ENCODE measurements around the gene IL17A. TPM values are rescaled to one million over a fixed set of nuclear protein-coding genes. Genes with fewer than 3 reads are reported as not detected.

The IL17A gene
- total RNA-seq, 1 experiment from 2014 or later: not detected

GRCh38 chr6:52149949-52150348 lies 36.2 kb upstream of the IL17A start:
- ChIA-PET CTCF (no interaction called here), POLR2A (no interaction called here)
- DNase-seq (ENCODE audit: low read depth, low spot score) (no peak), ATAC-seq (no peak)
- Histone ChIP-seq H3K4me3 (ENCODE audit: low read depth in 2 of 2, low read length in 2 of 2) (no peak overlapping the region), H3K36me3 (ENCODE audit: control insufficient read depth, insufficient read depth, low read length) (no peaks in the 10 kb centered on the region), H3K27ac (ENCODE audit: low read length) (no peak overlapping the region), H3K9me3 (ENCODE audit: control insufficient read depth, insufficient read depth, low read depth, low read length) (no peaks in the 10 kb centered on the region), H3K27me3 (ENCODE audit: control insufficient read depth, insufficient read depth, low read length) (peaks cover 4% of the 10 kb centered on the region; the same call in 1 of the 2 replicates), H3K4me1 (ENCODE audit: control insufficient read depth, insufficient read depth, low read length) (no peaks in the 10 kb centered on the region)
- in situ Hi-C loops (cut with HindIII; ENCODE audit: low pct_unique_long_range_greater_than_20kb, low sequenced_read_pairs): no loop called here
- intact Hi-C loops (cut with micrococcal nuclease; ENCODE audit: unreplicated experiment): no loop called here
- TF ChIP-seq REST (IDR thresholded peaks at IDR 0.05; ENCODE audit: insufficient read depth in 1 of 2, low read depth in 2 of 2, low read length in 1 of 2) (no peak), CTCF (IDR thresholded peaks at IDR 0.05) (no peak), POLR2AphosphoS5 (IDR thresholded peaks at IDR 0.05; ENCODE audit: low read depth, low read length) (no peak), TCF7L2 (IDR thresholded peaks at IDR 0.05; ENCODE audit: low read depth, low read length) (no peak), SIN3A (IDR thresholded peaks at IDR 0.05; ENCODE audit: borderline replicate concordance, insufficient read depth, low read depth, low read length) (no peak)
- BruUV-seq (replicated peaks): no TSS peak

GRCh38 chr6:52152070-52152423 lies 34.1 kb upstream of the IL17A start:
- no peak for DNase-seq (ENCODE audit: low read depth, low spot score)
- Histone ChIP-seq H3K4me1 (ENCODE audit: control insufficient read depth, insufficient read depth, low read length) (no peaks in the 10 kb centered on the region), H3K4me3 (ENCODE audit: low read depth in 2 of 2, low read length in 2 of 2) (no peak overlapping the region), H3K27ac (ENCODE audit: low read length) (no peak overlapping the region), H3K36me3 (ENCODE audit: control insufficient read depth, insufficient read depth, low read length) (no peaks in the 10 kb centered on the region), H3K27me3 (ENCODE audit: control insufficient read depth, insufficient read depth, low read length) (peaks cover 4% of the 10 kb centered on the region; the same call in 1 of the 2 replicates), H3K9me3 (ENCODE audit: control insufficient read depth, insufficient read depth, low read depth, low read length) (no peaks in the 10 kb centered on the region)
- TF ChIP-seq TCF7L2 (IDR thresholded peaks at IDR 0.05; ENCODE audit: low read depth, low read length) (no peak), CTCF (IDR thresholded peaks at IDR 0.05) (no peak), REST (IDR thresholded peaks at IDR 0.05; ENCODE audit: insufficient read depth in 1 of 2, low read depth in 2 of 2, low read length in 1 of 2) (no peak), SIN3A (IDR thresholded peaks at IDR 0.05; ENCODE audit: borderline replicate concordance, insufficient read depth, low read depth, low read length) (no peak), POLR2AphosphoS5 (IDR thresholded peaks at IDR 0.05; ENCODE audit: low read depth, low read length) (no peak)
- intact Hi-C loops (cut with micrococcal nuclease; ENCODE audit: unreplicated experiment): no loop called here
- no peak for ATAC-seq
- in situ Hi-C loops (cut with HindIII; ENCODE audit: low pct_unique_long_range_greater_than_20kb, low sequenced_read_pairs): no loop called here
- CTCF ChIA-PET: no interaction called here
- no TSS peak for BruUV-seq (replicated peaks)
- POLR2A ChIA-PET: no interaction called here

Data from Panc1 (cell line).